COLO668 (cell line): ENCODE data around the gene LYRM4.

Source experiments
- DNase-seq: peaks from one replicate; lab custom pipeline; 2025; ENCODE audit not compliant: unreplicated experiment; lab: John Stamatoyannopoulos, UW

The LYRM4 gene

GRCh38 chr6:5059036-5059896 lies 201.5 kb downstream of the LYRM4 start:
- no peak for DNase-seq
